HepG2 (cell line): ENCODE data around the gene INHBE. TPM values are rescaled to one million over a fixed set of nuclear protein-coding genes. Genes with fewer than 3 reads are reported as not detected.

Source experiments
- DBP ChIP-seq: sonication (generic); formaldehyde crosslinking; IDR thresholded peaks from 2 replicates; pipeline ENCODE4 v1.4.0; 2020; ENCODE audit warnings: missing genetic modification reagents; ENCODE audit errors: not compliant biosample characterization
- FOXC1 ChIP-seq: sonication (generic); formaldehyde crosslinking; IDR thresholded peaks from 2 replicates; pipeline ENCODE4 v1.8.0; 2022; ENCODE audit warnings: mild to moderate bottlenecking, missing genetic modification reagents, borderline replicate concordance
- KDM4B ChIP-seq: sonication (generic); formaldehyde crosslinking; IDR thresholded peaks from 2 replicates; pipeline ENCODE4 v1.4.0; 2020; ENCODE audit warnings: missing genetic modification reagents
- MLX ChIP-seq: IDR thresholded peaks from 2 replicates; pipeline ENCODE4 v1.6.1; 2016
- NFYB ChIP-seq: sonication (generic); formaldehyde crosslinking; IDR thresholded peaks from 2 replicates; pipeline ENCODE4 v1.4.0; 2020; ENCODE audit warnings: missing genetic modification reagents
- REPIN1 ChIP-seq: sonication (generic); formaldehyde crosslinking; IDR thresholded peaks from 2 replicates; pipeline ENCODE4 v1.8.0; 2022; ENCODE audit warnings: missing genetic modification reagents, low read depth, mild to moderate bottlenecking, borderline replicate concordance
- SIX1 ChIP-seq: sonication (generic); formaldehyde crosslinking; IDR thresholded peaks from 2 replicates; pipeline ENCODE4 v1.4.0; 2020; ENCODE audit warnings: missing genetic modification reagents, borderline replicate concordance
- ZNF879 ChIP-seq: sonication (generic); formaldehyde crosslinking; IDR thresholded peaks from 2 replicates; pipeline ENCODE4 v1.8.1; 2023; ENCODE audit warnings: missing genetic modification reagents
- ZSCAN31 ChIP-seq: sonication (generic); formaldehyde crosslinking; IDR thresholded peaks from 2 replicates; pipeline ENCODE4 v1.5.0; 2020; ENCODE audit warnings: low read depth, mild to moderate bottlenecking, missing genetic modification reagents
- polyA plus RNA-seq, 8 experiments: library from polyadenylated mRNA; depleted of rRNA in 3 of 8; stranded (reverse) in 7 of 8; unstranded in 1 of 8; fragments of >200 nt; fragmentation: Illumina TruSeq in 4 of 8; extraction: Trizol in 4 of 8; gene quantifications; 2 replicates each; pipeline versions ENCODE4 v1.2.1 to v1.2.3, GENCODE V29; 2011 to 2016; ENCODE audit warnings: low read depth in 4 of 8, missing spikeins in 1 of 8, mixed read lengths in 1 of 8; ENCODE audit not compliant: insufficient read depth in 1 of 8
- total RNA-seq, 5 experiments: library from RNA; depleted of rRNA; stranded (reverse); fragments of >200 nt; fragmentation: Illumina TruSeq; extraction: Trizol; gene quantifications; 2 replicates each; pipeline ENCODE4 v1.2.3, GENCODE V29; 2016; ENCODE audit warnings: low read depth in 1 of 5
- TF ChIP-seq, protein P1 (sequence below): sonication (generic); formaldehyde crosslinking; IDR thresholded peaks from 2 replicates; pipeline ENCODE4 v1.9.0; 2021; ENCODE audit warnings: mild to moderate bottlenecking, missing genetic modification reagents
- TF ChIP-seq, protein P2 (sequence below): sonication (generic); formaldehyde crosslinking; IDR thresholded peaks from 2 replicates; pipeline ENCODE4 v1.8.1; 2023; ENCODE audit warnings: missing genetic modification reagents, mild to moderate bottlenecking, borderline replicate concordance
- TF ChIP-seq, protein P3 (sequence below): IDR thresholded peaks from 2 replicates; pipeline ENCODE4 v1.6.1; 2018; ENCODE audit warnings: missing genetic modification reagents

Gene INHBE
- total and polyA plus RNA-seq, 2 of the 13 experiments (the other 11 are each of a cell fraction or from before 2014, with no cell fraction given) = 17.0 to 32.0 TPM

GRCh38 chr12:57459055-57459749 lies 4.1 kb downstream of the INHBE start (continued):
- TF ChIP-seq, protein P1, sequence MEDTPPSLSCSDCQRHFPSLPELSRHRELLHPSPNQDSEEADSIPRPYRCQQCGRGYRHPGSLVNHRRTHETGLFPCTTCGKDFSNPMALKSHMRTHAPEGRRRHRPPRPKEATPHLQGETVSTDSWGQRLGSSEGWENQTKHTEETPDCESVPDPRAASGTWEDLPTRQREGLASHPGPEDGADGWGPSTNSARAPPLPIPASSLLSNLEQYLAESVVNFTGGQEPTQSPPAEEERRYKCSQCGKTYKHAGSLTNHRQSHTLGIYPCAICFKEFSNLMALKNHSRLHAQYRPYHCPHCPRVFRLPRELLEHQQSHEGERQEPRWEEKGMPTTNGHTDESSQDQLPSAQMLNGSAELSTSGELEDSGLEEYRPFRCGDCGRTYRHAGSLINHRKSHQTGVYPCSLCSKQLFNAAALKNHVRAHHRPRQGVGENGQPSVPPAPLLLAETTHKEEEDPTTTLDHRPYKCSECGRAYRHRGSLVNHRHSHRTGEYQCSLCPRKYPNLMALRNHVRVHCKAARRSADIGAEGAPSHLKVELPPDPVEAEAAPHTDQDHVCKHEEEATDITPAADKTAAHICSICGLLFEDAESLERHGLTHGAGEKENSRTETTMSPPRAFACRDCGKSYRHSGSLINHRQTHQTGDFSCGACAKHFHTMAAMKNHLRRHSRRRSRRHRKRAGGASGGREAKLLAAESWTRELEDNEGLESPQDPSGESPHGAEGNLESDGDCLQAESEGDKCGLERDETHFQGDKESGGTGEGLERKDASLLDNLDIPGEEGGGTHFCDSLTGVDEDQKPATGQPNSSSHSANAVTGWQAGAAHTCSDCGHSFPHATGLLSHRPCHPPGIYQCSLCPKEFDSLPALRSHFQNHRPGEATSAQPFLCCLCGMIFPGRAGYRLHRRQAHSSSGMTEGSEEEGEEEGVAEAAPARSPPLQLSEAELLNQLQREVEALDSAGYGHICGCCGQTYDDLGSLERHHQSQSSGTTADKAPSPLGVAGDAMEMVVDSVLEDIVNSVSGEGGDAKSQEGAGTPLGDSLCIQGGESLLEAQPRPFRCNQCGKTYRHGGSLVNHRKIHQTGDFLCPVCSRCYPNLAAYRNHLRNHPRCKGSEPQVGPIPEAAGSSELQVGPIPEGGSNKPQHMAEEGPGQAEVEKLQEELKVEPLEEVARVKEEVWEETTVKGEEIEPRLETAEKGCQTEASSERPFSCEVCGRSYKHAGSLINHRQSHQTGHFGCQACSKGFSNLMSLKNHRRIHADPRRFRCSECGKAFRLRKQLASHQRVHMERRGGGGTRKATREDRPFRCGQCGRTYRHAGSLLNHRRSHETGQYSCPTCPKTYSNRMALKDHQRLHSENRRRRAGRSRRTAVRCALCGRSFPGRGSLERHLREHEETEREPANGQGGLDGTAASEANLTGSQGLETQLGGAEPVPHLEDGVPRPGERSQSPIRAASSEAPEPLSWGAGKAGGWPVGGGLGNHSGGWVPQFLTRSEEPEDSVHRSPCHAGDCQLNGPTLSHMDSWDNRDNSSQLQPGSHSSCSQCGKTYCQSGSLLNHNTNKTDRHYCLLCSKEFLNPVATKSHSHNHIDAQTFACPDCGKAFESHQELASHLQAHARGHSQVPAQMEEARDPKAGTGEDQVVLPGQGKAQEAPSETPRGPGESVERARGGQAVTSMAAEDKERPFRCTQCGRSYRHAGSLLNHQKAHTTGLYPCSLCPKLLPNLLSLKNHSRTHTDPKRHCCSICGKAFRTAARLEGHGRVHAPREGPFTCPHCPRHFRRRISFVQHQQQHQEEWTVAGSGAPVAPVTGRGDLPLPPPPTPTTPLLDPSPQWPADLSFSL (CRISPR knock-in tag) = no peak
- TF ChIP-seq REPIN1 (CRISPR knock-in tag) (0 out of 2 replicates have a peak, but pooled peaks have one; percentile 38), ZNF879 (CRISPR knock-in tag) (no peak), NFYB (CRISPR knock-in tag) (no peak), DBP (CRISPR knock-in tag) (no peak), SIX1 (CRISPR knock-in tag) (no peak), KDM4B (CRISPR knock-in tag) (no peak), MLX (CRISPR knock-in tag) (no peak), FOXC1 (CRISPR knock-in tag) (no peak), ZSCAN31 (CRISPR knock-in tag) (no peak)
- TF ChIP-seq, protein P2, sequence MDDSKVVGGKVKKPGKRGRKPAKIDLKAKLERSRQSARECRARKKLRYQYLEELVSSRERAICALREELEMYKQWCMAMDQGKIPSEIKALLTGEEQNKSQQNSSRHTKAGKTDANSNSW (CRISPR knock-in tag) = no peak
- TF ChIP-seq, protein P3, sequence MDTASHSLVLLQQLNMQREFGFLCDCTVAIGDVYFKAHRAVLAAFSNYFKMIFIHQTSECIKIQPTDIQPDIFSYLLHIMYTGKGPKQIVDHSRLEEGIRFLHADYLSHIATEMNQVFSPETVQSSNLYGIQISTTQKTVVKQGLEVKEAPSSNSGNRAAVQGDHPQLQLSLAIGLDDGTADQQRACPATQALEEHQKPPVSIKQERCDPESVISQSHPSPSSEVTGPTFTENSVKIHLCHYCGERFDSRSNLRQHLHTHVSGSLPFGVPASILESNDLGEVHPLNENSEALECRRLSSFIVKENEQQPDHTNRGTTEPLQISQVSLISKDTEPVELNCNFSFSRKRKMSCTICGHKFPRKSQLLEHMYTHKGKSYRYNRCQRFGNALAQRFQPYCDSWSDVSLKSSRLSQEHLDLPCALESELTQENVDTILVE (CRISPR knock-in tag) = no peak
